DMS 273 (cell line): ENCODE results near the gene INVS.
A peak's percentile ranks its signal among the peaks of the same experiment; 100 is the strongest.
"Not testable (repeated sequence)": the region's sequence is repeated elsewhere in the genome, so short reads cannot be mapped to it uniquely, and the experiment has no call there.

Source experiments
- DNase-seq: peaks from one replicate; lab custom pipeline; 2025; ENCODE audit not compliant: unreplicated experiment; lab: John Stamatoyannopoulos, UW

INVS gene

DNA sequence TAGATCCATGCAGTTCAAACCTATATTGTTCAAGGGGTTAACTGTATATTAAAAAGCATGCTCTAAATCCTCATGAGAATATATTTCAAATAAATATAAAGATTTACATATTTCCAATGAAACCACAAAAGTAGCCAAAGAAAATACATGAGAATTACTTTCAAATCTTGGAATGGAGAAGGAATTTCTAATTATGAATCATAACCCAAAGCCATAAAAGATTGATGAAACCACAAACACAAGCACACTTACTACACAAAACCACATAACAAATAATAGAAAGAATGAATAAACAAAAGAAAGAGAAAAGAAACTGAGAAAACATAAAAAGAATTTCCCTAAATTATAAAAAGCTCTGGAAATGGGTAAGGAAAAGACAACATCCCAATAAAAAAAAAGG, 16.3 kb upstream of the INVS start:
- DNase-seq: no peak

DNA sequence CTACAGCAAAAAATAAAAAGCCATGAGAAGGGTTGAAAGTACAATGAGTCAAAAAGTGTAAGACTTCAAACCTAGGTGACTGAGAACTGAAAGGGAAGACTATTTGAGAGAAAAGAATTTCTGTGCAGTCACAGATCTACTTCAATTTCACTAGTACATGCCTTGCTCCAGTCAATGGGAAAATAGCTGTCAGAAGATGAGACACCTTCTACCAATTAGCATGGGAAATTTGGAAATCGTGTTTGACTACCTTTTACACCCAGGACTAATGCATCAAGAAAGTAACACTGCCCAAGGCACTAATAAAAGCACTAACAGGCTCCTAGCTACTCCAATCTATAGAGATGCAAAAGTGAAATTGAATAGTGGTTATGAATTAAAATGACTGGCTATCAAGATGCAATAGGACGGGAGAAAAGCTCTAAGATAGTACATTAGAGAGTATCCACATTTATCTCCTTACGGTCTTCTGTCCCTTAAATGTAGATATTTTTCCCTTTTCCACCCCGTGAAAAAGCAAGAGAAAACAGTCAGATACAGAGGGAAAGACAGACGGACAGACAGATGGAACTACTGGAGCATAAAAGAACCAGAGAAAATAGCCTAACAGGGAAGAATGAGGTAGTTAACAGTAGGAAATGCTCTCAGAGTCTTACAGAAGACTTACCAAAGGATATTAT, 15.5 kb upstream of the INVS start:
- peak; percentile 81 for DNase-seq

DNA sequence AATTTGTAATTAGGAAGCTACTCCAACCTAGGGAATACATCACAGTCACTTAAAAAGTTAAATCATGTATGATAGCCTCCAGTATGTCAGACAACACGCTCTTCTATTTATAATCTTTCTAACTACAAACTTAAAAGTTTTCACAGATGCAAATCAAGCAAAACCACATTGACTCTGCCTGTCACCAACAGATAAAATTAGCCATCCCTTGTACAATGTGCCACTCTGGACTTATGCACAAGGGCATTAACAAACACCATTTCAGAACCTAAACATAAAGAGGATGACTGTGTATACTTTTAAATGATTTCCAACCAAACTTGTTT, 15.0 kb upstream of the INVS start:
- DNase-seq: peak; percentile 67

- peak; percentile 43 for DNase-seq
Measured at GRCh38 chr9:100084734-100085133, 14.3 kb upstream of the INVS start.

DNA sequence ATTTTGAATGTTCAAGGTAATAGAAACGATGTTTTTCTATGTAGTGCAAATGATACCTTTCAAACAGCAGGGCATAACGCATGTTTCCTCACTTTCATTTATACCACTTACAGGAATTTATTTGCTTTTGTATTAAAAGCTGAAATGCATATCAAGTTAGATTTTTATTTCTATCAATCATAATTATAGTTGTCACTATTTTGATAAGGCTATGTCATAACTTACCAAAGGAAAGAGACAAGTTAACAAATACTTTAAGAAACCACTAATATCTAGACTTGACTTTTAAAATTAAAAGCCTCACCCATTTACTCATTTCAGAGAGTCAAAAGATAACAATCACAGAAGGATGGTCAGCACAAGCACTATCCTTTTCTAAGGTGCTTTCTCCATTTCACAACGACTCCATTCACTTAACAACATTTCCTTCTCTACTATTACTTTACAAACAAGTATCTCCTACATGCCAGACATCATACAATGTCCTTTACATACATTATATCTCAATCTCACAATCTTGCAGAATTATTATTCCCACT, 12.9 kb upstream of the INVS start:
- DNase-seq: no peak

DNA sequence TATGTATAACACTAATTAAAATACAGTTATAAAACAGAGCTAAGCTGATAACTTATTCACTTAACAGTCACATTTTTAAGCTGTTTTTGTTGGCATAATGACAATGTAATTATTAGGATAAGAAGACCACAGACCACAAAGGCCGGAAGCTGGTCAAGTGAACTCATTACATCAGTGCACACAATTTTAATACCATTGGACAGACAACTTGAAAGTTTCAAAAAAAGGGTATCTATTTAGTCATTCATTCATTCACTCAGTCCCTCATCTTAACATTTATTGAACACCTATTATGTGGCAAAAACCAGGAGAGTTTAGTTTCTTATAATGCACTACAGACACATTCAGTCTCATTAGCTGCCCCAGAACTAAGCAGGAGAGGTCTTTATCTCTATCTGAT, 11.8 kb upstream of the INVS start:
- peak; percentile 9 for DNase-seq

DNA sequence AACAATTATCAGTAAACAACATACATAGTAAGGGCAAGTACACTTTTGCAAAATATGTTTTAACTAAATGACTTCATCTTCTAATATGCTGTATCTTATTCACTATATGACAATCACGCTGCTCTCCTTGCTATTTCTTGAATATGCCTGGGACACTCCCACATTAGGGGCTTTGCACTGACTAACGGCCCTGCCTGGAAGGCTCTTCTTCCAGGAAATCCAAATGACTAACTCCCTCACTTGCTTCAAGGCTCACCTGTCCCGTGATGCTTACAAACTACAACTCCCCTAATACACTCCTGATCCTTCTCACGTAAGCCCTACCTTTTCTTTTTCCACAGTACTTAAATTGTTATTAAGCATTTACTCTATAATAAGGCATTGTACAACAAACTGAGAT, 10.8 kb upstream of the INVS start:
- DNase-seq: no peak

DNA sequence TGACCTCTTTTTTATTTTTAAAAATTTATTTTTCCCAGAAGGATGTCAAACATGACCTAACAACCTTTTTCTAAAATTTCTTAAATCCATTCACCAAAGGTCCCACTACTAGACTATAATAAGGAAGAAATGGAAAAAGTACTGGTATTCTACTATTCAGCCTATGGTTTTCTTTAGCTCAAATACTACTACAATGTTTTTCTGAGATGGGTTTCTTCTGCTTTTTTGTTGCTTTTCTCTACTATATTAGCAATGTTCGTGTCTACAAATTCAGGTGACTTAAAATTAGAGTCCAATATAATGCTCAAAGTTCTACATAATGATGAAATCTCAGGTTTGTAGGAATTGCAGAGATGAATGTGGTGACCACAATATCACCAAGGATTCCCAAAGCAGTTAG, 8.2 kb upstream of the INVS start:
- DNase-seq: no peak

- no peak for DNase-seq
Measured at GRCh38 chr9:100091650-100092049, 7.4 kb upstream of the INVS start.

DNA sequence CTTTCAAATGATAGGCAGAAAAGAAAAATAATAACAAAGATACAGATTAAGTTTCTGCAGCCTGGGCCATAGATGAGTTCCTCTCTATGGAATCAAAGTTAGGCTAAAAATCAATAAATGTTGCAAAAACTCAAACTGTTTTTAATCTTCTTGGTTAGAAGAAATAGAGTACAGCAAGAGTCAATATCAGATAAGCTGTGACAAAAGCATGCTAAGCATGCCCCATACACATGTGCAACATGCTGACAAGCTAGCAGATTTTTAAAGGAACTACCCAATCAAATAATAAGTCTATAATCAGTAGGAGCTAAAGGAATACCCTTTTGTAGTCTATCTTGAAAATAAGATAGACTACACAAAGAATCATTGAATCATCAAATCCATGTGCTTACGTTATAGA, 7.0 kb upstream of the INVS start:
- no peak for DNase-seq

GRCh38 chr9:100094411-100094810, 4.6 kb upstream of the INVS start:
- DNase-seq: not testable (repeated sequence)

DNA sequence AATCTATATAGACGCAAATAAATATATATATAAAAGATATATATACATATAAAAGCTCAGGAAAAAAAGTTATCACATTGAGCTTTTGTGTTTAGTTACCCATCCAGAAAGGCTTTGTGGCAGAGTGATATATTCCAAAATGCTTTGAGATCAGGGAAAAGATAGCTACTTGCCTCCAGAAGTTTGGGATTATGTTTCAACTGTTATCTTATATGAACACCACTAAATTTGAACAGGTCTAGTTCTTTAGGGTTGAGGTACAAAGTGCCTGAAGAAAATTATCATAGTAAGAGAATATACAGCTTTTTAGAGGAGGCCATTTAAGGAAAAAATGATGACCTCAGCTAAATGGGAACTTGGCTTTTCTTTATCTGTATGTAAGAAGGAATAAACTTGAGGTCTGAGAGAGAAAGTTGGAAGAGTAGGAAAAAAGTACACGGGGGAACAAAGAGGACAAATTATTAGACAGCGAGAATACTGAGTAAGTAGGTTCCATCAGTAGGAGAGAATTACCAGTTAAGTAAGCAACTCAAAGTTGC, 2.6 kb upstream of the INVS start:
- no peak for DNase-seq

GRCh38 chr9:100098046-100098886, 777 bp upstream of the INVS start:
- peak; percentile 83 for DNase-seq

DNA sequence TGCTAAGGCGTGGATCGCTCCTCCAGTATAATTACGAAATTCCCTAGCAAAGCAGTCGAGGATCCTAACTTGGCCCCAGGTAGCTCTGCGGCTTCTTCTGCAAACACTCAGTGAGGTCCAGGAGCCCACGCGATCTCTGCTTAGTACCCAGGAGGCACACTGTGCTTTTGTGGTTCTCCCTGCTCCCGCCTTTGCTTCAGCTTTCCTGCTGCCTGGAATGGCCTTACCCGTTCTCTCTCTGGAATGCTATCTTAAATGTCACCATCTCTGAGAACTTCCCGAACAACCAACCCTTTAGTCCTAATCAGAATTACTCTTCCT, 639 bp downstream of the INVS start:
- DNase-seq: peak; percentile 72

- DNase-seq: peak; percentile 6
Measured at GRCh38 chr9:100100146-100100667, 1.2 kb downstream of the INVS start.

- peak; percentile 21 for DNase-seq
Measured at GRCh38 chr9:100101608-100102007, 2.6 kb downstream of the INVS start.

- no peak for DNase-seq
Measured at GRCh38 chr9:100104314-100104713, 5.3 kb downstream of the INVS start.

- no peak for DNase-seq
Measured at GRCh38 chr9:100105861-100106260, 6.8 kb downstream of the INVS start.

- no peak for DNase-seq
Measured at GRCh38 chr9:100106616-100107015, 7.6 kb downstream of the INVS start.

- peak; percentile 13 for DNase-seq
Measured at GRCh38 chr9:100108559-100108958, 9.5 kb downstream of the INVS start.

DNA sequence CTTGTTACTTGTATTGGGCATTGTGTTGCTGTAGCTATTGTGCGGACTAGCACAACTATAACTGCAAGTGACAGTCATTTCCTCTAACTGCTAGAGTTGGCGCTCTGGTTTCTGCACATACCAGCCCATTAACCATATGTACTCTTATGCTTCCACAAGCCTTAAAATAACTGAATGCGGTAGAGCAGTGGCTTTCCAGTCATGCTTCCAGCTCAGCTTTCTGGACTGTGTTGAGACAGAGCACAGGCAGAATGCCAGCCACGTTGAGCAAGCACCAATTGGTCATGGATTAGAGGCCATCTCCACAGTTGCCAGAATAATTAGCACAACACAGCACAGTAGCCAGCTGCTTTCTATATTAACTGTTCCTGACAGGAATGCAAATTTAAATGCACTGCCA, 12.2 kb downstream of the INVS start:
- peak; percentile 92 for DNase-seq
